Keratinocyte (primary cell): ENCODE measurements around the gene PCDHGA11.
"Not testable (repeated sequence)": the region's sequence is repeated elsewhere in the genome, so short reads cannot be mapped to it uniquely, and the experiment has no call there.

Experiments
- CTCF ChIP-seq, 3 experiments: IDR thresholded peaks in 1 of 3; conservative IDR thresholded peaks in 1 of 3; optimal IDR thresholded peaks in 1 of 3; 2 replicates in 2 of 3; 3 replicates in 1 of 3; pipeline versions ENCODE3 to v1.5.1; 2011; ENCODE audit warnings: low read length in 3 of 3, mild to moderate bottlenecking in 3 of 3, moderate library complexity in 2 of 3, control low read depth in 1 of 3, inconsistent platforms in 1 of 3; ENCODE audit not compliant: insufficient read depth in 2 of 3; ENCODE audit errors: extremely low read depth in 1 of 3
- EZH2 ChIP-seq: IDR thresholded peaks from one replicate; pipeline ENCODE4 v1.6.1; 2012; ENCODE audit warnings: inconsistent platforms, mild to moderate bottlenecking, low read length, moderate library complexity

GRCh38 chr5:141375444-141376155 lies 45.3 kb upstream of the PCDHGA11 start:
- not testable (repeated sequence) for TF ChIP-seq EZH2; CTCF (optimal IDR thresholded peaks at IDR 0.05 in 1 of 3, IDR thresholded peaks at IDR 0.05 in 1 of 3, conservative IDR thresholded peaks at IDR 0.05 in 1 of 3; ENCODE audit: extremely low read depth in 1 of 3, insufficient read depth in 2 of 3, low read length in 3 of 3)
